Duodenal mucosa (tissue), 2 donors: ENCODE data around the gene TTLL12.

ENCODE experiments used
- H3K27ac ChIP-seq: one replicate; pipeline ENCODE4 v1.7.0; 2013; ENCODE audit warnings: low read depth, low read length
- H3K27me3 ChIP-seq, 2 donors: one replicate each; pipeline ENCODE4 v1.7.0; 2013; ENCODE audit warnings: low read length in 2 of 2, control low read depth in 1 of 2; ENCODE audit not compliant: insufficient read depth in 2 of 2, control insufficient read depth in 1 of 2
- H3K36me3 ChIP-seq, 2 donors: one replicate each; pipeline ENCODE4 v1.7.0; 2013; ENCODE audit warnings: low read length in 2 of 2, control low read depth in 1 of 2; ENCODE audit not compliant: insufficient read depth in 2 of 2, control insufficient read depth in 1 of 2
- H3K4me1 ChIP-seq, 2 donors: one replicate each; pipeline ENCODE4 v1.7.0; 2013; ENCODE audit warnings: low read length in 2 of 2, control low read depth in 1 of 2; ENCODE audit not compliant: insufficient read depth in 2 of 2, control insufficient read depth in 1 of 2
- H3K4me3 ChIP-seq, 2 donors: one replicate each; pipeline ENCODE4 v1.7.0; 2013; ENCODE audit warnings: low read length in 2 of 2, low read depth in 1 of 2
- H3K9ac ChIP-seq, 2 donors: one replicate each; pipeline ENCODE4 v1.7.0; 2013; ENCODE audit warnings: low read length in 2 of 2, low read depth in 1 of 2
- H3K9me3 ChIP-seq, 2 donors: one replicate each; pipeline ENCODE4 v1.7.0; 2013; ENCODE audit warnings: low read length in 2 of 2, control low read depth in 1 of 2; ENCODE audit not compliant: control insufficient read depth in 1 of 2

Gene TTLL12

GRCh38 chr22:43157874-43158546 lies 28.9 kb downstream of the TTLL12 start:
- no peaks in the 10 kb centered on the region for H3K9me3 ChIP-seq
- peak overlapping the region; percentile 6 to 18 for H3K9ac ChIP-seq
- H3K4me3 ChIP-seq = no peak overlapping the region
- peaks cover 28 to 39% of the 10 kb centered on the region in 2 donors for H3K4me1 ChIP-seq
- H3K27me3 ChIP-seq = no peaks in the 10 kb centered on the region
- H3K36me3 ChIP-seq = peaks cover 6 to 15% of the 10 kb centered on the region in 2 donors
- H3K27ac ChIP-seq = no peak overlapping the region

- Histone ChIP-seq H3K27ac (no peak overlapping the region), H3K36me3 (peaks cover 6 to 7% of the 10 kb centered on the region in 2 donors), H3K9ac (no peak overlapping the region), H3K9me3 (no peaks in the 10 kb centered on the region), H3K27me3 (no peaks in the 10 kb centered on the region), H3K4me3 (no peak overlapping the region), H3K4me1 (peaks cover 33 to 51% of the 10 kb centered on the region in 2 donors)
Measured at GRCh38 chr22:43156413-43156812, 30.5 kb downstream of the TTLL12 start.

GRCh38 chr22:43155789-43156188 lies 31.1 kb downstream of the TTLL12 start:
- Histone ChIP-seq H3K27ac (no peak overlapping the region), H3K27me3 (no peaks in the 10 kb centered on the region), H3K4me3 (no peak overlapping the region), H3K9me3 (no peaks in the 10 kb centered on the region), H3K9ac (no peak overlapping the region), H3K4me1 (peaks cover 36 to 55% of the 10 kb centered on the region in 2 donors), H3K36me3 (peaks cover 2 to 7% of the 10 kb centered on the region in 2 donors)

GRCh38 chr22:43154887-43155536 lies 31.9 kb downstream of the TTLL12 start:
- peaks cover 34 to 55% of the 10 kb centered on the region in 2 donors for H3K4me1 ChIP-seq
- H3K36me3 ChIP-seq = peaks cover 0 to 4% of the 10 kb centered on the region in 2 donors
- no peaks in the 10 kb centered on the region for H3K27me3 ChIP-seq
- H3K27ac ChIP-seq = no peak overlapping the region
- no peaks in the 10 kb centered on the region for H3K9me3 ChIP-seq
- no peak overlapping the region for H3K4me3 ChIP-seq
- no peak overlapping the region for H3K9ac ChIP-seq

- Histone ChIP-seq H3K9me3 (no peaks in the 10 kb centered on the region), H3K36me3 (peaks cover 0 to 4% of the 10 kb centered on the region in 2 donors), H3K9ac (no peak overlapping the region), H3K27me3 (no peaks in the 10 kb centered on the region), H3K4me1 (peaks cover 29 to 44% of the 10 kb centered on the region in 2 donors), H3K4me3 (no peak overlapping the region), H3K27ac (no peak overlapping the region)
Measured at GRCh38 chr22:43153899-43154298, 33.0 kb downstream of the TTLL12 start.

DNA sequence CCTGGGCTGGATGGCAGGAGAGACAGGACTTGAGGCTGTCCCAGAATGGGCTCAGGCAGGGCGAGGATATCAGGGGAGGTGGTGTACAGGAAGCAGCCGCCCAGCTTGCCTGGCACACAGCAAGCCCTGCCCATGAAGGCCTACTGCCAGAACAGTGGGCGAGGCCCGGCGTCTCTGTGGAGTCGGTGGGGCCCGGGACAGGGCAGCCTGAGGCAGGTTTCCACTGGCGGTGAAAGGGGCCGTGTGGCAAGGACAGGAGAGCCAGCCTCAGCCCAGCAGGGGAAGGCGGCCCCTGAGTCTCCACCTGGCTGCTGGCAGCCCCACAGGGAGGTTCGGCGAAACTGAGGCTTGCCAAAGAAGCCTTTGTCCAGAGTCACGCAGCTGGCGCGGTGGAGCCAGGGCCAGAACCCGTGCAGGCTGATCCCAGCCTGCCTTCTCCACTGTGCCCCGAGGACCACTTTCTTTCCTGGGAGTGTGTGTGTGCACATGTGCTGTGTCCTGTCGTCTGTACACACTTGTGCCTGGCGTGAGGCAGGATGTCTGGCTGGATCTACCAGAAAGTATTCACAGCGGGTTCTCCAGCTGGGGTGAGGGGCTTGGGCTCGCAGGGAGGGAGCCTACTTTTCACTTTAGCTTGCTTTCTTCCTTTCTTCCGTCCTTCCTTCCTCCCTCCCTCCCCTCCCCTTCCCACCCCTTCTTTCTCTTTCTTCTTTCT lies 34.4 kb downstream of the TTLL12 start:
- H3K4me3 ChIP-seq = peak overlapping the region; percentile 79 to 80
- H3K9ac ChIP-seq = peak overlapping the region; percentile 73 to 74
- H3K9me3 ChIP-seq = no peaks in the 10 kb centered on the region
- H3K27me3 ChIP-seq = no peaks in the 10 kb centered on the region
- peaks cover 0 to 4% of the 10 kb centered on the region in 2 donors for H3K36me3 ChIP-seq
- H3K4me1 ChIP-seq = peaks cover 22 to 30% of the 10 kb centered on the region in 2 donors
- peak overlapping the region; percentile 87 for H3K27ac ChIP-seq

DNA sequence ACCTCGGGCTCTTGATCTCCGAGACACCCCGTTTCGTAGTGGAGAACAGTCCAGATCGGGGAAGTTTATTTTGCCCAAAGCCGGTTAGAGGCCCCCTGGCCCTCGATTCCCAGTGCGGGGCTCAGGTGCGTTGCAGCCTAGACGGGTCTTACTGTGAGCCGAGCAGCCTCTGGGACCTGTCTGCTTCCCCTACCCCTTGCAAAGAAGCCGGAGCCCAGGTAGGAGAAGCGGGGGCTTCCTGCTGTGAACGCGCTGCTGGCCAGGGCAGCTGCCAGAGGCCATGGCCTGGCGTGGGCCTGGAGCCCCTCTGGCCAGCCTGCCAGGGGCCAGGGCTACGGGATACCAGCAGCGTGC lies 35.0 kb downstream of the TTLL12 start:
- H3K4me1 ChIP-seq = peaks cover 22 to 27% of the 10 kb centered on the region in 2 donors
- H3K27ac ChIP-seq = peak overlapping the region; percentile 87
- H3K9me3 ChIP-seq = no peaks in the 10 kb centered on the region
- peak overlapping the region; percentile 73 to 74 for H3K9ac ChIP-seq
- peaks cover 0 to 4% of the 10 kb centered on the region in 2 donors for H3K36me3 ChIP-seq
- H3K4me3 ChIP-seq = peak overlapping the region; percentile 79 to 80
- no peaks in the 10 kb centered on the region for H3K27me3 ChIP-seq

- H3K27me3 ChIP-seq = no peaks in the 10 kb centered on the region
- H3K9ac ChIP-seq = peak within 1 kb of the TSS; percentile 73 to 74
- H3K36me3 ChIP-seq = peaks cover 0 to 4% of the 10 kb centered on the region in 2 donors
- H3K4me1 ChIP-seq = peaks cover 16 to 27% of the 10 kb centered on the region in 2 donors
- H3K9me3 ChIP-seq = no peaks in the 10 kb centered on the region
- peak within 1 kb of the TSS; percentile 79 to 80 for H3K4me3 ChIP-seq
- peak within 1 kb of the TSS; percentile 87 for H3K27ac ChIP-seq
Measured at GRCh38 chr22:43151251-43152002, 35.5 kb downstream of the TTLL12 start, which contains the start of gene TSPO. Gene TSPO, plus strand, starts transcription at chr22:43151559. Its CDS starts 7,680 bp downstream, at chr22:43159239.

DNA sequence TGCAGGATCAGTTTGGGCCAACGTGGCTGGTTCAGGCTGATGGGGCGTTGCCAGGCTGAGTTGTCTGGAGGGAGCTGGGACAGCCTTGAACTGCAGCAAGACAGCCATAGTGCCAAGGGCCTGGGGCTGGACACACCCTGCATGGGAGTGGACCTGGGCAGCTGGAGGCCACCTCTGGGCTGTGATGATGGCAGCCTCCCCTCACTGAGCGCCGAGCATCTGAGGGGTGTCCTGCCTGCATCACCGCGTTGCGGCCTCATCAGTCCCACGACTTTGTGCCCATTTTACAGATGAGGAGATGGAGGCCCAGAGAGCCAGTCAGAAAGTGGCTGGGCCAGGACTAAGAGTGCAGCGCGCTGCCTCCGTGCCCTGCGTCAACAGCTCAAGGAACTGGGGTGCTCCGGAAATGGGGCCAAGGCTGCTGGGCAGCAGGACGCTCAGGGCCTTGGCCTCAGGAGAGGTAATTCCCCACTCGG lies 36.2 kb downstream of the TTLL12 start:
- Histone ChIP-seq H3K9me3 (no peaks in the 10 kb centered on the region), H3K9ac (peak overlapping the region; percentile 58 to 74), H3K36me3 (peaks cover 0 to 4% of the 10 kb centered on the region in 2 donors), H3K4me1 (peaks cover 16 to 27% of the 10 kb centered on the region in 2 donors), H3K27me3 (no peaks in the 10 kb centered on the region), H3K4me3 (peak overlapping the region; percentile 79 to 80), H3K27ac (peak overlapping the region; percentile 49)
